DMS53 (cell line): ENCODE data around the gene BLOC1S1.
A peak's percentile ranks its signal among the peaks of the same experiment; 100 is the strongest.

ENCODE experiments used
- DNase-seq: peaks from one replicate; lab custom pipeline; 2025; lab: John Stamatoyannopoulos, UW

Gene BLOC1S1

GRCh38 chr12:55711786-55712553, 3.9 kb upstream of the BLOC1S1 start:
- no peak for DNase-seq

GRCh38 chr12:55712700-55713415, 3.0 kb upstream of the BLOC1S1 start:
- no peak for DNase-seq

DNA sequence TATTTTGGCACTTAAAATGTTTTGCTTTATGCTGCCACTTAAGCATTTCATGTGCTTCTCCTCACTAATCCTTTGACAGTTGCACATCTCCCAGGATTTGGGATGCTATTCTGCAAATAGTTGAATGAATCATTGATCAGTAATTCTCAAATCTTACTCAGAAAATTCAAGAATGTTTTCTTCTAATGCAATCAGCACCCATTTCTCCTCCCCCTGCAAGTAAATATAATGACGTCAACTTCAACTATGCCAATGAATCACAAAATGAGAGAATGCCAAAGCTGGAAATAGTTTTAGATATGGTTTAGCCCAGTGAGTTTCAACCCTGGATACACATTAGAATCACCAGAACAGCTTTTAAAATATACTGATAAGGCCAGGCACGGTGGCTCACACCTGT, 2.1 kb upstream of the BLOC1S1 start:
- no peak for DNase-seq

DNA sequence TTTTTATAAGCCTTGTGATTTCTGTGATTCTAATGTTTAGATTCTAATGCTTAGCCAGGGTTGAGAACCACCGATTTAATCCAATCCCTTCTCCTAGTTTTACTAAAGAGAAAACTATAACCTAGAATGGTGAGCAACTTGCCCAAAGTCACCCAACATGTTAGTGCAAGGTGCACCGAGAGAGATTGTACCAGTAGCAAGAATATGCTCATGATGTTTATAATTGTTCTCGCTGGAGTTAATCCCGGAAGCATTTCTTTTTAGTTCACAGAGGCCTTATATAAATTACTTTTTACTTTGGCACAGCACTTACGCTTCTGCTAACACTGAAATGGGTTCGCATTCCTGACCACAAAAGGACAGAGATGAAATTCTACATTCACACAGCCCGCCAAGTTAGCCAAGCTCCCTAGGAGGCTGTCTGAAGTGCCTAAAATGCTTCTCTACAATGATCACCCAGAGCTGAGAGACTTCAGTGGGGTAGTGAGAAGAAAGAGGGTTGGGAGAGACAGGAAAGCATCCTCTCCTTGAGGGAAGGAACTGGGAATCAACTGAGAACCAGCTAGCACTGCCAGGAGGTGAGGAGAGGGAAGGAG, 579 bp upstream of the BLOC1S1 start:
- no peak for DNase-seq

- DNase-seq: no peak
These were observed 724 bp downstream of the BLOC1S1 start for GRCh38 chr12:55716582-55716957.

DNA sequence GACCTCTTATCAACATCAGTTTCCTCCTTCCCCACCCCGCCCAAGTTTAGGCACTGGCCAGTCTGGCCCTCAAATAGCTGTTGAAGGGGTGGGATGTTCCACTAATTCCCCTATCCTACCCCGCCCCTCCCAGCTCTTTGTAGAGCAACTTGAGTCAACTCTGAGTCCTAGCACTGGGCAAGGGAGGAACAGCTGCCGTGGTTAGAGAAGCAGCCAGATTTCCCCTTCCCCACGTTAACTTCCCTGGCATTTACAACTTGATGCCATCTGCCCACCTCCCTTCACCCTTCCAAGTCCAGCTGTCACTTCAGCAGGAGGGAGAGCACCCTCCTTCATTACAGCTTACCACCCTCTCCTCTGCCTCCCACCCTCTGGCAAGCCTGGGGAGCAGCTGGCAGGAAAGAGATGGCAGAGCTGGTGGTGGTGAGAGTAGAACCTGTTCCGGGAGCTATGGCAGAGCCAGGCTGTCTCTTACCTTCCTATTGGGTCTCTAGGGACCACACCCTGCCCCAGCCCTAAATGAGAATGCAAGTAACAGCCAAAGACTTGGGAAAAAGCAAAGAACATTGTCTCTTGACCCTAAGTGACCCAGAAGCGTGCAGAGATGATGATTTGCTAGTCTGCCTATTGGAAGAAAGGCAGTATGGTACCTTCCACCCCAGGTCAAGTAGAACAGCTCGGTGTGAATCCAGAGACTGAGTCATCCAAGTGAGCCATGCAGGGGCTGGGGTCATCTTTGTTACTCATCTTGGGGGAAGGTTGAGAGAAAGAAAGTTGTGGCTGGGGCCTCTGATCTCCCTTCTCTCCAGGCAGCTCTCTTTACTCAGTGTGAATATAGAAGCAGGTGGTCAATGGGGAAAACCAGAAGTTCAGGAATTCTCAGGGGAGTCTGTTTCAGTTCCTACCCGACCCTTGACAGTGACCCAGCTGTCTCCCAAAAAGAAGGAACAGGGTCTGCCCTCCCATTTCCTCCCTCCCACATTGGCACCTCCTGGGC, 1.5 kb downstream of the BLOC1S1 start:
- DNase-seq: no peak

DNA sequence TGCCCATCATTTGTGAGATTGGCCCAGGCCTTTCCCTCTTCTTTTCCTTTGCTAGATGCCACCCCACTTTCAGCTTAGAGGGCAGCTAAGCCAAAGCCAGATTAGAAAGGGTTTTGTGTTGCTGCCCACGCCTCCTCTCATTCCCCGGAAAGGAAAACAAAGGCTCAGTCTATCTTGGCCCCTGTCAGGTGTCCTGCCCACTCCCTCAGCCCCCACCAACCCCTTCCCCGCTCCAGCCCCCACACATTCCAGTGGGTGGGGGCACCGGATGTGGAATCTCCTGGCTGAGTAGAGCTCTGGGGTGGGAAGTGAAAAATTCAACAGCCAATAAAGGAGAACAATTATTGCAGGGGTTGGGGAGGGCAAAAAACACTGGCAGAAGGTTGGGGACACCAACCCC, 2.2 kb downstream of the BLOC1S1 start:
- no peak for DNase-seq

DNA sequence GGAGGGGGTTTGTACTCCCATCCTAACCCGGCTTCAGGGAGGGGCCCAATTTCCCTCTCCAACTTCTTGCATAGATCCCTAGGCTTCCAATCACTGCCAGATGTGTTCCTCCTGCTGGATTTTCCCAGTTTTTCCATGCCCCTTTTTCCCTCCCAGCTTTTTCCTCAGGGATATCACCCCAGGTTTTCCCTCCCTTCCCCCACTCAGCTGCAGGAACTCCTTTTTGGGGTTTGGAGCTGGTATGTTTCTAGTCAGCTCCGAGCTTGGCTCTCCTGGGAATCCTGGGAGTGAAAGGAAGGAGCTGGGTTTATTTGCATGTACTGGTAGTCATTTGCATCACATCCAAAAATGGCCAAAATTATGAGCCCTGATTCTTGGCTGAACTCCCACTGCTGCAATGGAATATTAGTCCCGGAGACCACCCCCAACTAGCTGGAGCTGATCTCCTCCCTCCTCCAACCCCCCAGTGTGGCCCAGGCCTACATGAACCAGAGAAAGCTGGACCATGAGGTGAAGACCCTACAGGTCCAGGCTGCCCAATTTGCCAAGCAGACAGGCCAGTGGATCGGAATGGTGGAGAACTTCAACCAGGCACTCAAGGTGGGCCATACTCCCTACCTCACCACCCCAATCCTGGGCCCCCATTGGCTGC, 2.9 kb downstream of the BLOC1S1 start:
- no peak for DNase-seq

GRCh38 chr12:55719371-55719770, 3.5 kb downstream of the BLOC1S1 start:
- no peak for DNase-seq

DNA sequence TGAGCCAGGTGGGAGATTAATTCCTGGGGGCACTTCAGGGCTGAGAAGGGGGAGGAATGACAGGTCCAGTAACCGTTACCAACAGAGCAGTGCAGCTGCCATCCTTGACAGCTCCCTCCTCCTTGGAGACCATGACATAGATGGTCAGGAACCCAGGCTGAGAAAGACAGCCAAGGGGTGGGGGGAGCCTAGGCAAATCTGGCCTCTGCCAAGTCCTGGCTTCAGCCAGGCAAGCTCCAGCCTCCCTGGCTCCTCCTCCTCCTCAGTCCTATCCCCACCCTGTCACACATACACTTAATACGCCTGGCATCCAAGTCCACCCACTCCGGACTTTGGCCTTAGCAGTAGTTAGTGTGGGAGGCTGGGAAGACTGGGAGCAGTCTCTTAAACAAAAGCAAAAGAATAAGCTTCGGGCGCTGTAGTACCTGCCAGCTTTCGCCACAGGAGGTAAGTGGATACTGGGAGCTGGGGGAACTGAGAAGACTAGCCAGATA, 4.3 kb downstream of the BLOC1S1 start, which contains the start of gene RDH5:
Gene RDH5, plus strand, starts transcription at position 323 of the 494 bp plus-strand sequence. CDS start 792 bp downstream, outside the sequence.
- no peak for DNase-seq

DNA sequence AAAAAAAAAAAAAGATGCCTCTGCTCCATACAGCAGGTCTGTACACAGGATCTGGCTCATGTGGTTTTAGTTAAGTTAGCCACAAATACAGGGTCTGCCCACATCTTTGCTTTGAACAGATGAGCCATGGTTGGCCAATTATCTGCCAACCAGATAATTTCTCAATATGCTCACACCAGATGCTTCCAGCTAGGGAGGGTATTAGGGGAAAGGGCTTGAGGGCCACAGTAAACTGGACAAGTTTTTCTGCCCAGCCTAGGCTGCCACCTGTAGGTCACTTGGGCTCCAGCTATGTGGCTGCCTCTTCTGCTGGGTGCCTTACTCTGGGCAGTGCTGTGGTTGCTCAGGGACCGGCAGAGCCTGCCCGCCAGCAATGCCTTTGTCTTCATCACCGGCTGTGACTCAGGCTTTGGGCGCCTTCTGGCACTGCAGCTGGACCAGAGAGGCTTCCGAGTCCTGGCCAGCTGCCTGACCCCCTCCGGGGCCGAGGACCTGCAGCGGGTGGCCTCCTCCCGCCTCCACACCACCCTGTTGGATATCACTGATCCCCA, 5.1 kb downstream of the BLOC1S1 start:
- DNase-seq: peak; percentile 92

DNA sequence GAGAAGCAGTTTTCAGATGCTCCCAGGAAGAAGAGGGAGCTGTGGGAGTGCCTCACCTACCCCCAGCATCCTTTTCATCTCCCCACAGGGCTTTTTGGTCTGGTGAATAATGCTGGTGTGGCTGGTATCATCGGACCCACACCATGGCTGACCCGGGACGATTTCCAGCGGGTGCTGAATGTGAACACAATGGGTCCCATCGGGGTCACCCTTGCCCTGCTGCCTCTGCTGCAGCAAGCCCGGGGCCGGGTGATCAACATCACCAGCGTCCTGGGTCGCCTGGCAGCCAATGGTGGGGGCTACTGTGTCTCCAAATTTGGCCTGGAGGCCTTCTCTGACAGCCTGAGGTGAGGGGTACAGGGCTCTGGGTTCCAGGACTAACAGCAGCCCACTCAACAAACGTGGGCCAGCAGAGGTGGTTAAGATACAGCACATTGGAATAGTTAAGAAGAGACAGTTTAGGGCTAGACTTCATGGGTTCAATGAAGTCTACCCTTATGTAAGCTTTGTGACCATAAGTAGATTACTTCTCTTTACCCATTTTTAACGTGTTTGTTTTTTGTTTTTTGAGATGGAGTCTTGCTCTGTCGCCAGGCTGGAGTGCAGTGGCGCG, 5.9 kb downstream of the BLOC1S1 start:
- no peak for DNase-seq

- DNase-seq: no peak
These were observed 7.1 kb downstream of the BLOC1S1 start for GRCh38 chr12:55722948-55723347.

DNA sequence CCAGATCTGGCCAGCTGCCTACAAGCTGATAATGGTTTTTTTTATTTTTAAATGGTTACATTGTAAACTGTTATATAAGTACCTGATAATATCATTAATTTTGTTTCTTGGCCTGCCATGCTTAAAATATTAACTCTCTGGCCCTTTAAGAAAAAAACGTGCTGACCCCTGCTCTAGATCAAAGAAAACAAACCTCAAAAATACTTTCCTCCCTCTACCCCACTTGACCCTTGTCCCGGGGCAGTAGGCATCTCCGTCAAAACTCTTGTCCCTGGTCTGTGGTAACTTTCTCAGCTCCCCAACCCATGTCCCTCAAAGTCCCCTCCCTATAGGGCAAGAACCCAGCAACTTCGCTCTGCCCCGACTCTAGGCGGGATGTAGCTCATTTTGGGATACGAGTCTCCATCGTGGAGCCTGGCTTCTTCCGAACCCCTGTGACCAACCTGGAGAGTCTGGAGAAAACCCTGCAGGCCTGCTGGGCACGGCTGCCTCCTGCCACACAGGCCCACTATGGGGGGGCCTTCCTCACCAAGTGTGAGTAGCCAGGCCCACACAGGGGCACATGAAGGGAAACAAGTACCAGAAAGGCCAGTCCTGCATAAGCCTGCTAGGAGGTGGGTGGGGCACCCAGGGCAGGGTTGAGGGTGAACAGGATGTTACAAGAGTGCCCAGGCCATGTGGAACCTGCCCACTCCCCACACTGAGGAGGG, 7.8 kb downstream of the BLOC1S1 start:
- no peak for DNase-seq

DNA sequence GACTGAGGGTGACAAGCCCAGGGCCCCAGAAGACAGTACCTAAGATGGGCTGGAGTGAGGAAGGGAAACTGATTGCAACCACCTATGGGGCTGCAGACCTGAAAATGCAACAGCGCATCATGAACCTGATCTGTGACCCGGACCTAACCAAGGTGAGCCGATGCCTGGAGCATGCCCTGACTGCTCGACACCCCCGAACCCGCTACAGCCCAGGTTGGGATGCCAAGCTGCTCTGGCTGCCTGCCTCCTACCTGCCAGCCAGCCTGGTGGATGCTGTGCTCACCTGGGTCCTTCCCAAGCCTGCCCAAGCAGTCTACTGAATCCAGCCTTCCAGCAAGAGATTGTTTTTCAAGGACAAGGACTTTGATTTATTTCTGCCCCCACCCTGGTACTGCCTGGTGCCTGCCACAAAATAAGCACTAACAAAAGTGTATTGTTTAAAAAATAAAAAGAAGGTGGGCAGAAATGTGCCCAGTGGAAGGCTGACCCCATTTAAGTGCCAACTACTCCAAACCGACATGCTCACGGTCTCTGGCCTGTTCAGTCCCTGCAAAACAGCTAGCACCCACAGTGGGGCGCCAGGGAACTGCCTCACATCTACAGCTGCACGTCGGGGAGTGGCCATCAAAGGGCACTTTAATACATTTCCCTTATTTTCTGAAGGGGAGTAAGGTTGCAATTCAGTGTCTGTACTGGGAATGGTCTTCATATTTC, 8.5 kb downstream of the BLOC1S1 start:
- peak; percentile 85 for DNase-seq

DNA sequence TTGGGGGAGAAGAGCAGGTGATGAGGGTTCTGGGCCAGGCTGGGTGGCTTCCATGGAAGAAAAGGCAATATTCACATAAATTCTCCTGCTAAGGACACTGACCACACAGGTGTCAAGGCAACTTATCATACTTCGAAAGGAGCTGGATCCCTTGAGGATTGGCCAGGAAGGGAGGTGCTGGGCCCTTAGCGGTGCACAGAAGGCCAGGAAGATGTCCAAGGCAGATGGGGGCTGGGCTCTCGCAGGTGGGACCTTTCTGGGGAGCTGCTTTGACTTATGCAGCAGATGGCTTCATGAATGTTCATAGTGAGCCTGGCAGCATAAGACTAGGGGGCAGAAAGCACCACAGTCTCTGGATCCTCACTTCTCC, 9.1 kb downstream of the BLOC1S1 start:
- DNase-seq: no peak

DNA sequence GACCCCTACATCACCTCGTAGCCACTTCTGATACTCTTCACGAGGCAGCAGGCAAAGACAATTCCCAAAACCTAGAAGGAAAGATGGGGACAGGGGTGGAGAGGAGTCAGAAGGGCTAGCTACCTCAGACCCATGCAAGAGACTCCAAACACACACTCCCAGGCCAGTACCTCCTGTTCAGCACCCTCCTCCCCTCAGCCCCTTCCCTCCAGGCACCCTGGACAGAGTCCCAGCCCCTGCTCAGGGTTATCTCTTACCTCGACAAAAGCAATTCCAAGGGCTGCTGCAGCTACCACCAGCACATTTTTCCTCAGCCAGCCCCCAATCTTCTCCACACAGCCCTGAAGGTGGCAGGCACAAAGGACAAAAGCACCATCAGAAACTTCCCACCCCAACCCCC, 9.7 kb downstream of the BLOC1S1 start:
- no peak for DNase-seq

GRCh38 chr12:55726971-55727370, 11.1 kb downstream of the BLOC1S1 start:
- DNase-seq: no peak

DNA sequence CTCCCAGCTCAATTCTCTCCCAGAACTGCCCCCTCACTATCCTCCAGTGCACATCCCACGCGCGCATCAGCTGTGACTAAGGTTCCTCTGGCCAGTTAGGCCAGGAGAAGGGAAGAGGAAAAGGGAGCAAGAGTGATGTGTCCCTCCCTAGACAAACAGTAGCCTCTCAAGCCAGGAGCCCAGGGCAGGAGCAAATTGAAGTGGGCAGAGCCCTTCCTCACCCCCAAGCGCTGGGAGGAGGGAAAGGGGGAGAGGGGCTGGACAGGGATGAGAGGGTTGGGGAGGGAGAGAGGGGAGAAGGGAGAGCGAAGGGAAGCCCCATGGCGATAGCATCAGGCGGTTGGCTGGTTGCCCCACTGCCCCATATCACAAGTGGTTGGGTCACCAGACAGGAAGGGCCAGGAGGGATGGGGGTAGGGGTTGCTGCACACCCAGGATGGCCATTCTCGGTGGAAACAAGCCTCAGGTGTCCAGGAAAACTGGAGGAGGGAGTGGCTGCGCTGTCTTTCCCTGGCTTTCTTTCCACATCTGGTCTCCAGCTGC, 11.9 kb downstream of the BLOC1S1 start:
- peak; percentile 77 for DNase-seq
